Measurements from ENCODE around the gene PGAP3.

The PGAP3 gene

GRCh38 chr17:39687546-39688474 lies at the start of gene PGAP3:
TSS of gene PGAP3 (minus strand) at chr17:39688057. CDS start at chr17:39688014, 43 bp downstream.
- Histone ChIP-seq H3K27ac (peak within 1 kb of the TSS; percentile 93 to 98), H3K4me3 (peak within 1 kb of the TSS; percentile 90)
- peak; percentile 89 for DNase-seq (ENCODE audit: low spot score)
- no peak for TF ChIP-seq CTCF (IDR thresholded peaks at IDR 0.05)

GRCh38 chr17:39737206-39737759 lies 49.4 kb upstream of the PGAP3 start:
- TF ChIP-seq CTCF (IDR thresholded peaks at IDR 0.05) = no peak
- no peak overlapping the region for H3K27ac ChIP-seq
- peak overlapping the region; percentile 56 for H3K4me3 ChIP-seq
- no peak for DNase-seq (ENCODE audit: low spot score)

GRCh38 chr17:39736319-39737165 lies 48.7 kb upstream of the PGAP3 start:
- TF ChIP-seq CTCF (IDR thresholded peaks at IDR 0.05) = no peak
- Histone ChIP-seq H3K4me3 (no peak overlapping the region), H3K27ac (no peak overlapping the region)
- no peak for DNase-seq (ENCODE audit: low spot score)

- Histone ChIP-seq H3K27ac (no peak overlapping the region), H3K4me3 (no peak overlapping the region)
- no peak for TF ChIP-seq CTCF (IDR thresholded peaks at IDR 0.05)
- DNase-seq (ENCODE audit: low spot score) = no peak
Measured at GRCh38 chr17:39735882-39736281, 48.0 kb upstream of the PGAP3 start.

- no peak for TF ChIP-seq CTCF (IDR thresholded peaks at IDR 0.05)
- no peak for DNase-seq (ENCODE audit: low spot score)
- H3K27ac ChIP-seq = no peak overlapping the region
- no peak overlapping the region for H3K4me3 ChIP-seq
Measured at GRCh38 chr17:39732586-39732985, 44.7 kb upstream of the PGAP3 start.

GRCh38 chr17:39730095-39730921 lies 42.5 kb upstream of the PGAP3 start, which contains the start of gene MIEN1:
TSS of gene MIEN1 (minus strand) at chr17:39730532. CDS start at chr17:39730495, 37 bp downstream.
- peak; percentile 93 for TF ChIP-seq CTCF (IDR thresholded peaks at IDR 0.05)
- Histone ChIP-seq H3K27ac (peak within 1 kb of the TSS; percentile 63 to 96), H3K4me3 (peak within 1 kb of the TSS; percentile 92)
- peak; percentile 92 for DNase-seq (ENCODE audit: low spot score)

Measured in coronary artery (tissue), 2 donors.